Measurements from ENCODE around the gene RAG1.

Gene RAG1

GRCh38 chr11:36623494-36623893 is 55.7 kb downstream of the RAG1 start:
- TF ChIP-seq CTCF (IDR thresholded peaks at IDR 0.05; ENCODE audit: borderline replicate concordance, control extremely low read depth, extremely low read depth, insufficient read depth, missing control alignments): no peak
- DNase-seq (ENCODE audit: low spot score): no peak
- in situ Hi-C loops (cut with MboI; ENCODE audit: low sequenced_read_pairs, unreplicated experiment): no loop called here

GRCh38 chr11:36627006-36627405 is 59.2 kb downstream of the RAG1 start:
- in situ Hi-C loops (cut with MboI; ENCODE audit: low sequenced_read_pairs, unreplicated experiment): no loop called here
- no peak for DNase-seq (ENCODE audit: low spot score)
- TF ChIP-seq CTCF (IDR thresholded peaks at IDR 0.05; ENCODE audit: borderline replicate concordance, control extremely low read depth, extremely low read depth, insufficient read depth, missing control alignments): no peak

GRCh38 chr11:36627471-36627870 is 59.7 kb downstream of the RAG1 start:
- no peak for TF ChIP-seq CTCF (IDR thresholded peaks at IDR 0.05; ENCODE audit: borderline replicate concordance, control extremely low read depth, extremely low read depth, insufficient read depth, missing control alignments)
- no peak for DNase-seq (ENCODE audit: low spot score)
- in situ Hi-C loops (cut with MboI; ENCODE audit: low sequenced_read_pairs, unreplicated experiment): no loop called here

- in situ Hi-C loops (cut with MboI; ENCODE audit: low sequenced_read_pairs, unreplicated experiment): no loop called here
- no peak for DNase-seq (ENCODE audit: low spot score)
- no peak for TF ChIP-seq CTCF (IDR thresholded peaks at IDR 0.05; ENCODE audit: borderline replicate concordance, control extremely low read depth, extremely low read depth, insufficient read depth, missing control alignments)
Observed at GRCh38 chr11:36628141-36628540, 60.3 kb downstream of the RAG1 start.

GRCh38 chr11:36628765-36629244 is 61.0 kb downstream of the RAG1 start:
- TF ChIP-seq CTCF (IDR thresholded peaks at IDR 0.05; ENCODE audit: borderline replicate concordance, control extremely low read depth, extremely low read depth, insufficient read depth, missing control alignments): no peak
- in situ Hi-C loops (cut with MboI; ENCODE audit: low sequenced_read_pairs, unreplicated experiment): no loop called here
- no peak for DNase-seq (ENCODE audit: low spot score)

All from GM13976 (cell line).